ENCODE measurements around the gene APLN.

The APLN gene

DNA sequence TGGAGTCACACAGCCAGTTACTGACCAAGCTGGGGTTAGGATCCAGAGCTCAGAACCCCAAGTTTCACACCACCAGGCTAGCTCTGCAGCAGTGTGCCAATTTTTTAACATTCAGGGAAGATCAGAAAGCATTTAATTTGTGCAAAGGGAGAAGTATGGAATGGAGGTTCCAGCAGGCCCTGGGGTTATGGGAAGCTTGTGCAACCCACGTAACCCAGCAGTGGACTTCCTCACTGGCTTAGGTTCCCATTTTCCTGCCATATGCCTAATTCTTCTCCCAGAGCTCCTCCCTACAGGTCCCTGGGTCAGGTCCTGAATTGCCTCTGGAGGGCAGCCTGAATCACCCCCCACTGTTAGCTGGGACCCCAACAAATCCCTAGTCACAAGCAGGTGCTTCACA lies 14.0 kb downstream of the APLN start:
- no peak overlapping the region for H3K9ac ChIP-seq (ENCODE audit: insufficient read length)
- H3K36me3 ChIP-seq (ENCODE audit: insufficient read depth, low read length), result no peaks in the 10 kb centered on the region
- no peak overlapping the region for H3K4me3 ChIP-seq
- TF ChIP-seq POLR2AphosphoS5 (IDR thresholded peaks at IDR 0.05; ENCODE audit: borderline replicate concordance, low read depth, low read length) (no peak), EZH2 (IDR thresholded peaks at IDR 0.05) (no peak), FOXP2 (optimal IDR thresholded peaks at IDR 0.05; ENCODE audit: control extremely low read depth, extremely low read length, insufficient read depth) (no peak)
- H3K9me3 ChIP-seq (ENCODE audit: low read depth, low read length), result no peaks in the 10 kb centered on the region
- H3K27ac ChIP-seq, result no peak overlapping the region
- DNase-seq (ENCODE audit: low read depth, low spot score), result no peak

DNA sequence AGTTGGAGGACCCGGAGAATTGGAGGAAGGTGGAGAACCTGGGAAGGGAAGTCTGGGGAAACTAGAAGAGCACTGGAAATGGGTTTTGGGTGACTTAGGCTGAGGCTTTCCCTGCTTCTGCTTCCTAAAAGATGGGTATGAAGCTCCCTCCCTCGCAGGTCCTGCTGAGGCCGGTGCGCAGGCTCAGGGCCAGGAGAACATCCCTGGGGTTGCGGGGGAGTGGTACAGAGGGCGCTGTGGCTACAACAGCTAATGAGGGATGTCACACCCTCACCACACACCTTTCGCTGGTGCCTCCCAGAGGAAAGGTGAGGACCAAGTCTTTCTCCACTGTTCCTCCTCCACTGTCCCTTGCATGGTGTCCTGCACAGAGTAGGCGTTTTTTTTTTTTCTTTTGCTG lies 15.8 kb downstream of the APLN start:
- H3K27ac ChIP-seq, result no peak overlapping the region

DNA sequence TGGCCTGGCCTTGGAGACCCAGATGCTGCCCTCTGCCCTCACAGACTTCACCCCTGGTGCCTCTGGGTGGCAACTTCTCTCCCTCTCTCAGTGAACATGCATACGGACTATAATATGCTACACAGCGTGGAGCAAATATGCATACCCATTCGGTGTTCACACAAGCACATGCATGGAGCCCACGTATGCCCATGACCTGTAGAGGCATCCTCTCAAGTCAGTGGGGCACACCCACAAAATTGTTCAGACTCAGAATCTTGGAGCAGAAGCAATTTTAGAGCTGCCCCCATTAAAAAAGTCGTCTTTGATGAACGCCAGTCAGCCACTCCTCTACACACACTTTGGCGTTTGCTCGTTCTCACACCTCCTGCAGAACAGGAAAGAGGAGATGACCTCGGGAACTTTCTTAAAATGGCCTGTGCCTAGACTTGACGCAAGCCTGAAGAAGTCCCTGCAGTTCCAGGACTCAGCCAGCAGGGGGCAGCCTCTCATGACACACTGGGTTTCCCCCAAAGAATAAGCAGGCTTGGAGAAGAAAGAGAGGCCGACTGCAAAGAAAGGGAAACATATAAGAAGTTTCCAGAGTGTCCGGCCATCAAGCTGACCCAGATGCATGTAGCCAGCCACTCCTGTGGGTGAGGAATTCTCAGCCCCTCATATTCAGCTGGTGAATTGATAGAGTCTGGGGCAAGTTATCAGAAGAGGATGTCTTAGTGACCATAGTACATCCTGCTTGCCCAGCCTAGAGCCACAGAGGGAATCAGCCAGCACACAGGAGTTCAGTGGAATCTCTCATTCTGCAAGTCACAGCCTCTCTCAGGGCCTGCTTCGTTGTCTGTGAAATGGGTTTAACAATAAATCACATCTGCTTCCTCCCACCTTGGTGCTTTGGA lies 17.3 kb downstream of the APLN start:
- no peaks in the 10 kb centered on the region for H3K9me3 ChIP-seq (ENCODE audit: low read depth, low read length)
- no peak overlapping the region for H3K27ac ChIP-seq
- H3K4me3 ChIP-seq, result no peak overlapping the region
- H3K36me3 ChIP-seq (ENCODE audit: insufficient read depth, low read length), result no peaks in the 10 kb centered on the region
- no peak overlapping the region for H3K9ac ChIP-seq (ENCODE audit: insufficient read length)
- no peak for DNase-seq (ENCODE audit: low read depth, low spot score)
- TF ChIP-seq POLR2AphosphoS5 (IDR thresholded peaks at IDR 0.05; ENCODE audit: borderline replicate concordance, low read depth, low read length) (no peak), FOXP2 (optimal IDR thresholded peaks at IDR 0.05; ENCODE audit: control extremely low read depth, extremely low read length, insufficient read depth) (no peak), EZH2 (IDR thresholded peaks at IDR 0.05) (no peak)

More for the DNA sequence above, 15.8 kb downstream of the APLN start:
- no peak for TF ChIP-seq POLR2AphosphoS5 (IDR thresholded peaks at IDR 0.05; ENCODE audit: borderline replicate concordance, low read depth, low read length)
- no peak for DNase-seq (ENCODE audit: low read depth, low spot score)
- H3K9ac ChIP-seq (ENCODE audit: insufficient read length), result no peak overlapping the region
- H3K4me3 ChIP-seq, result no peak overlapping the region
- H3K9me3 ChIP-seq (ENCODE audit: low read depth, low read length), result no peaks in the 10 kb centered on the region
- no peaks in the 10 kb centered on the region for H3K36me3 ChIP-seq (ENCODE audit: insufficient read depth, low read length)

DNA sequence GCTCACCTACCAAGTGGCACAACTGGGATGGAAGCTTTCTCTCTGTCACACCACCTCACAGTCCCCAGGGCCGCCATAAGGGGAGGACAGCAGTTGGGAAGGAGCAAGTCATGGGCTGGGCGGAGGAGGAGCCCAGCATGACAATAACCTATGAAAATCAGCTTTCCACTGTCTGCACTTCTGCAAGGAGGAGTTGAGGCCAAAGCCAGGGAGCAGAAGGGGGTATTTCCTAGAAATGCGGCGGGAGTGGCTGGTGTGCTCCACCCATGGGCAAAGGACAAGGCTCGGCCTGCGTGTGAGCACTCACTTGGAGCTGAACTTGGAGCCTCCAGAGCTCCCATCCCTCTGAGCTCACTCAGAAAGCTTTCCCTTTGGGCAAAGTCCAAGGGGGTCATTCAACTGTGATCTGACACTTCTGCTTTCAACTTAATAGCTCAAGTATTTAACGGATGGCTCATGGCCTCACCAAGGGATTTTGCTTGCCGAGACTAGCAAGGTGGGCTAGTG lies 18.5 kb downstream of the APLN start:
- H3K27ac ChIP-seq, result no peak overlapping the region
- no peak overlapping the region for H3K9ac ChIP-seq (ENCODE audit: insufficient read length)
- no peaks in the 10 kb centered on the region for H3K9me3 ChIP-seq (ENCODE audit: low read depth, low read length)
- DNase-seq (ENCODE audit: low read depth, low spot score), result no peak
- H3K4me3 ChIP-seq, result no peak overlapping the region
- no peak for TF ChIP-seq EZH2 (IDR thresholded peaks at IDR 0.05)
- no peak for TF ChIP-seq POLR2AphosphoS5 (IDR thresholded peaks at IDR 0.05; ENCODE audit: borderline replicate concordance, low read depth, low read length)
- no peak for TF ChIP-seq FOXP2 (optimal IDR thresholded peaks at IDR 0.05; ENCODE audit: control extremely low read depth, extremely low read length, insufficient read depth)
- H3K36me3 ChIP-seq (ENCODE audit: insufficient read depth, low read length), result no peaks in the 10 kb centered on the region

DNA sequence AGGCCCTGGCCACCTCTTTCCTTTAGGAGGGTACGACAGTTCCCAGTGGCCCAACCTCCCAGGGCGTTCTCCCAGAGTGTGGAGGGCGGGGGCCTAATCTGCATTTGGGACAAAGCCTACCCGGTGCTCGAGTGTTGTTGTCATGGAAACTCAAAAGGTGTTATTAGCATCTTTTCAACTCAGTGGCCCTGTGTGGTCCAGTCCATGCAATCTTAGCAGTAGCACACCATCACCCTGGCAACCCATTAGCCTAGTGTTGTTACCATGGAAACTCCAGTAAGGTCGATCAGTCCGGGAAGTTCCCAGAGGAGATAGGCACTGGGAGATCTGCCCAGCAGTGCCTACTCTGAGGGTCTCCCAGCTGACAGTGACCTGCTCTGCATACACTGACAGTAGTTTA lies 20.2 kb downstream of the APLN start:
- TF ChIP-seq POLR2AphosphoS5 (IDR thresholded peaks at IDR 0.05; ENCODE audit: borderline replicate concordance, low read depth, low read length) (no peak), FOXP2 (optimal IDR thresholded peaks at IDR 0.05; ENCODE audit: control extremely low read depth, extremely low read length, insufficient read depth) (no peak), EZH2 (IDR thresholded peaks at IDR 0.05) (no peak)
- Histone ChIP-seq H3K9ac (ENCODE audit: insufficient read length) (no peak overlapping the region), H3K4me3 (no peak overlapping the region), H3K27ac (no peak overlapping the region), H3K36me3 (ENCODE audit: insufficient read depth, low read length) (no peaks in the 10 kb centered on the region), H3K9me3 (ENCODE audit: low read depth, low read length) (no peaks in the 10 kb centered on the region)
- DNase-seq (ENCODE audit: low read depth, low spot score), result no peak

DNA sequence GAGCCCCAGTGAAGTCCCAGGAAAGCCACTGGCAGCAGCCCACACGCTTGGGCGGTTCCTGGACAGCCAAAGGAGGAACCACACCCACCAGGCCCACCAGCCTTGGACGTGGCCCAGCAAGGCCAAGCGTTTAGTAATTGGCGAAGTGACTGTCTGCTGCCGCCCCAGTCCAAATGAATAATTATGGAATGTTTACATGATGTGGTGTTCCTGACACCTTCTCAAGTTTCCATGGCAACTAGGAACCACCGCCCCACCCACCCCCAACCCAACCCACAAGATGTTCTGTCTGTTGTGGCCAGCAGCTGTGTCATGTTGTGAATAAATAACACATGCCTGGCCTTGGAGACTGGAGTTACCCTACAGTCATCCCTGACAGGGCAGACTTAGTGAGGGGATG lies 22.3 kb downstream of the APLN start:
- no peak overlapping the region for H3K27ac ChIP-seq
- no peak overlapping the region for H3K9ac ChIP-seq (ENCODE audit: insufficient read length)
- DNase-seq (ENCODE audit: low read depth, low spot score), result no peak
- no peak overlapping the region for H3K4me3 ChIP-seq
- no peaks in the 10 kb centered on the region for H3K9me3 ChIP-seq (ENCODE audit: low read depth, low read length)
- TF ChIP-seq FOXP2 (optimal IDR thresholded peaks at IDR 0.05; ENCODE audit: control extremely low read depth, extremely low read length, insufficient read depth) (no peak), POLR2AphosphoS5 (IDR thresholded peaks at IDR 0.05; ENCODE audit: borderline replicate concordance, low read depth, low read length) (no peak), EZH2 (IDR thresholded peaks at IDR 0.05) (no peak)
- no peaks in the 10 kb centered on the region for H3K36me3 ChIP-seq (ENCODE audit: insufficient read depth, low read length)

DNA sequence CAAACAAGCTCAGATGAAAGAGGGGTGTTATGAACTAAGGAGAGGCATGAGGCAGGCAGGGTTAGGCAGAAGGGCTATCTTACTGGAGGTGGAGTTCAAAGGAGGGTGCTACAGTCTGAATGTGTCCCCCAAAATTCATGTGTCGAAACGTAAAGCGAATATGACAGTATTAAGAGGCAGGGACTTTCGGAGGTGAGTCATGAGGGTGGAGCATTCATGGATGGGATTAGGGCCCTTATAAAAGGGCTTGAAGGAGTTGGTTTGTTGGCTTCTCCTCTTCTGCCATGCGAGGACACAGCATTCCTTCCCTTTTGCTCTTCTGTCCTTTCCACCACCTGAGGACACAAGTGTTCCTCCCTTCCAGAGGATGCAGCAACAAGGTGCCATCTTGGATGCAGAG lies 22.9 kb downstream of the APLN start:
- no peaks in the 10 kb centered on the region for H3K36me3 ChIP-seq (ENCODE audit: insufficient read depth, low read length)
- H3K9me3 ChIP-seq (ENCODE audit: low read depth, low read length), result no peaks in the 10 kb centered on the region
- no peak overlapping the region for H3K9ac ChIP-seq (ENCODE audit: insufficient read length)
- H3K27ac ChIP-seq, result no peak overlapping the region
- no peak overlapping the region for H3K4me3 ChIP-seq
- no peak for DNase-seq (ENCODE audit: low read depth, low spot score)
- TF ChIP-seq POLR2AphosphoS5 (IDR thresholded peaks at IDR 0.05; ENCODE audit: borderline replicate concordance, low read depth, low read length) (no peak), FOXP2 (optimal IDR thresholded peaks at IDR 0.05; ENCODE audit: control extremely low read depth, extremely low read length, insufficient read depth) (no peak), EZH2 (IDR thresholded peaks at IDR 0.05) (no peak)

DNA sequence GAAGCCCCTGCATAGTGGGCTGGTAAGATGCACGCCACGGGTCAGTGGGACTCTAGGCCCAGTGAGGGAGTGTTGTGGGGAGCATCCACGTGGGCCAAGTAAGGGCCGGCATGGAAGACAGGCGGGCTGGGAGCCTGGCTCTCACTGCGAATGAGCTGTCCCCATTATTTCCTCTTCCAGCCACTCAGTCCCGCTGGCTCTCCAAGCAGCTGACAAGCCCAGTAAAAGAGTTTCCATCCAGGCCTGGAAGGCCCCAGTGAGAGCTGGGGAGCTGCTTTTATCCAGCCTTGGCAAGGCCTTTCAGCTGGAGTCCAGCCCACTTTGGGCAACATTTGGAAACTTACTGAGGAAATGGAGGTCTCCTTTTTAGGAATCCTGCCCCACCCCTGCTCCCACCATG lies 24.9 kb downstream of the APLN start:
- H3K27ac ChIP-seq, result no peak overlapping the region
- no peaks in the 10 kb centered on the region for H3K36me3 ChIP-seq (ENCODE audit: insufficient read depth, low read length)
- DNase-seq (ENCODE audit: low read depth, low spot score), result no peak
- no peak for TF ChIP-seq POLR2AphosphoS5 (IDR thresholded peaks at IDR 0.05; ENCODE audit: borderline replicate concordance, low read depth, low read length)
- 0 out of 2 replicates have a peak, but pooled peaks cover 3% of the 10 kb centered on the region for H3K9me3 ChIP-seq (ENCODE audit: low read depth, low read length)
- no peak overlapping the region for H3K9ac ChIP-seq (ENCODE audit: insufficient read length)
- H3K4me3 ChIP-seq, result no peak overlapping the region

All from SK-N-MC (cell line).